Caki2 (cell line): ENCODE data around the gene BRD7. TPM values are rescaled to one million over a fixed set of nuclear protein-coding genes. Genes with fewer than 3 reads are reported as not detected.

Experiments
- DNase-seq: peaks from one replicate; pipeline ENCODE4 v3.0.0-alpha.2; 2015; ENCODE audit warnings: low read depth
- in situ Hi-C: cut with HindIII; loops from 2 replicates; pipeline ENCODE4 v1.10.0; 2016; ENCODE audit warnings: low sequenced_read_pairs, low pct_unique_long_range_greater_than_20kb, mixed read lengths
- total RNA-seq: library from RNA; depleted of rRNA; stranded (reverse); fragments of >200 nt; shearing (Covaris generic); gene quantifications from 2 replicates; pipeline ENCODE4 v1.2.3, GENCODE V29; 2014; ENCODE audit warnings: low replicate concordance; rRNA removed

The BRD7 gene
- total RNA-seq, 1 experiment from 2014 or later, result 37.9 TPM

DNA sequence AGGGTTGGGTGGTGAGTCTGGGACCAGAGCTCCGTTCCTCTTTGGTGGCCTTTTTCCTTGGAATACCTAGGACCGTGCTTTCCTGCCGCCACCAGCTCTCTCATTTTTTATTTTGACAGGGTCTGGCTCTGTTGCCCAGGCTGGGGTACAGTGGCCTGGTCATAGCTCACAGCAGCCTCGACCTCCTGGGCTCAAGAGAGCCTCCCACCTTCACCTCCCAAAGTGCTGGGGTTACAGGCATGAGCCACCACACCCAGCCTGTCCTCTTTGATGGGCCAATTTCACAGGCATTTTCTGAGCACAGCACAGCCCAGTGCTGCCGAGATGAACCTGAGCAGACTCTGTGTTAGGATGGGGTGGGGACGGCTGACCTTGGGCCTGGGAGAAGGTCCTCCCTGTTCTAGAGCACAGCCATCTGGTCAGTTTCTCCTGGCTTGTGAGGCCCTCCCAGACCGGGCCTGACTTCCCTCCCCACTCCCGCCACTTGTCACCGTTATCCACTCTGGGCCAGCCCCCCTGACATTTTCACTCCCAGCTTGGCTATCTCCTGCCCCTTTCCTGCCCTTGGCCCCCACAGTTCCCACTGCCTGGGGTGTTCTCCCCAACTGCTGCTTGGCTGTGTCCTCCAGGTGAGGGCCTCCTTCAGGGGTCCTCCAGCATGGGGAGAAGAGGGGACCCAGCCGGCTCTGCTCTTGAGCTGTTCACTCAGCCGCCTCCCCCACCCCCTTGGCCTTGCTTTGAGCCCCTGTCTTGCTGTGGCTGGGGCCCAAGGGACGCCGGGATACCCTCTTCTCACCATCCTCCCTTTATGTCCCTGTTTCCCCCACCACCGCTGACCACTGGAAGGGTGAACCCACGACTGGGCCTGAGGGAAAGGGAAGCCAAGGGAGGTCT, 97.4 kb downstream of the BRD7 start:
- DNase-seq, result no peak
- in situ Hi-C loops, result no loop called here

DNA sequence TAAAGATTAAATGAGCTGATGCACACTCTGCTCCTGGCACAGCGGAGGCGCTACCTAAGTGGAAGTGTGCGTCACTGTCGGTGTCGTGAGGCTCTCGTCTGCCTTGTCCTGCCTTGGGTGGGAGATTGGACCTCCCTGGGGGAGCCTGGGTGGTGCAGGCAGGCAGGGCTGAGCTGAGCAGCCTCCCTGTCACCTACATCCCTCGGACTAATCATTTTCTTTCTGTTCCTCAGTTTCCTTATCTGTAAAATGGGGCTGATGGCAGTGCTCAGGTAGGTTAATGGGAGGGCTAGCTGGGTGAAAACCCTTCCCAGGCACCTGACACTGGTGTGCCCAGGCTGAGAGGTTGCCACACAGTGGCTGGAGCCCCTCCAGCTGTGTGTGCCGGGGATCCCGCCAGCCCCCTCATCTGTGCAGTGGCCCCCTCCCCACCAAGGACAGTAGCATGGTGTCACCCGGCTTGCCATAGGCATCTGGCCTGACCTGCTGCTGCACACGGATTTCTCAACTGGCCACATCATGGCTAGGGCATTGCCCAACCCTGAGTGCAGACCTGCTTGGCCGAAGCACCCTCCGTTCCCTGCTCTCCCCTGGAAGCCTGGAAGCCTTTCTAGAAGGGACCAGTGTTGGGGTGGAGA, 98.2 kb downstream of the BRD7 start:
- in situ Hi-C loops, result no loop called here
- DNase-seq, result no peak

DNA sequence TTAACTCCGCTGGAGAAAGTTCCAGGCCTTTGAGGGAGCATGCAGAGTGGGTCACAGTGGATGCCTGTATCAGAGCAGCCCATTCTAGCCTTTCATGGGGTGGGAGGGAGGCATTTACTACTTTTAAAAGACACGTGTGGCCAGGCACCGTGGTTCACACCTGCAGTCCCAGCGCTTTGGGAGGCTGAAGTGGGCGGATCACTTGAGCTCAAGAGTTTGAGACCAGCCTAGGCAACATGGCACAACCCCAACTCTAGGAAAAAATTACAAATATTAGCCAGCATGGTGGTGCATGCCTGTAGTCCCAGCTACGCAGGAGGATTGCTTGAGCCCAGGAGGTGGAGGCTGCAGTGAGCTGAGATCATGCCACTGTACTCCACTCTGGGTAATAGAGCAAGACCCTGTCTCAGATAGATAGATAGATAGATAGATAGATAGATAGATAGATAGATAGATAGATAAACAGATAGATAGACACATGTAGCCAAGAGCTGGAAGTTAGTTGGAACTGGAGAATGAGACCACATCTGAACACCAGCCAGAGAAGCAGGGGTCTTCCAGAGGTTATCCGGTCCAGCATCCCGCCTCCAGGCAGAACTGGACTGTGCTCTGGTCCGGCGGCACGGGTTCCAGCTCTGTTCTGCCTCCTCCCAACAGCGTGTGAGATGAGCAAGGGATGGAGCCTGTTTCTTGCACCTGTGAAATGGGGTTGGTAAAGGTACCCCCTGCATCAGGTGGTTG, 98.8 kb downstream of the BRD7 start:
- in situ Hi-C loops, result no loop called here
- no peak for DNase-seq

DNA sequence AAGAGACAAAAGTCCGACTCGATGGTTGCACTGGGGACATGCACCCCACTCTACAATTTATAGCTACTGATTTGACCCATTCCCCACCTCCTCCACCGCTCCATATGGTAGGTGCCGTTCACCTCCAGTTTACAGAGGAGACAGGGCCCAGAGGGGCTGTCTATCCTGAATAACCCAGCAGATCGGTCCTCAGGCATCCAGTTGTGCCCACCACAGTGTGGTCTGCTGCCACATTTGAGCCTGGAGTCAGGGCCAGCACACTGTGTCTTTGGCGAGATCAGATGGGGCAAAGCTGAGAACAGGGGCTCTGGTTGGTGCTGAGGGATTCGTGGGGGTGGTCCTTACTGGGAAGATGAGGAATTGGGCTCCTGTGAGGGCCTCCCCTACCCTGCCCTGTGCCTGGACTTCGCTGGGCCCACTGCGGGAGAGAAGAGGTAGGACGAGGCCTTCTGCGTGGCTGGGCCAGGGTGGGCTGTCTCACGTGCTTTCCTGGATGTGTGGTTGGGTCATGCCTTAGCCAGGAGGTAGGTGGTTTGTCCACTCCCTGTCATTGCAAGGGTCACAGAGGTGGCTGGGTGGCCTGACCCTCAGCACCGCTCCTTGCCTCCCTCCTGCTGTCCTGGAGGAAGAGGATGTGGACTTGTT, 99.6 kb downstream of the BRD7 start:
- no peak for DNase-seq
- in situ Hi-C loops, result no loop called here

DNA sequence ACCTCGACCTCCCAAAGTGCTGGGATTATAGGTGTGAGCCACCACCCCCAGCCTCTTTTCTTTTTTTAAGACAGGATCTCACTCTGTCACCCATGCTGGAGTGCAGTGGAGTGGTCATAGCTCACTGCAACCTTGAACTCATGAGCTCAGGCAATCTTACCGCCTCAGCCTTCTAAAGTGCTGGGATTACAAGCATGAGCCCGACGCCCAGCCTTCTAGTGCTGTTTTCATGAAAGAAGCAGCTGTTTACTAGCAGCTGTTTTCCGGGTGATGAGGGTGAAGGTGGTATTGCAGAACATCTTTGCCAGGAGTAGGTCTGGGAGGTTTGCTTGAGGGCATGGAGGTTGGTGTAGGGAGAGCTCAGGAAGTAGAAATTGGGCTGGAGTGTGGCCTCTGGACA, 100.4 kb downstream of the BRD7 start:
- in situ Hi-C loops, result no loop called here
- no peak for DNase-seq

DNA sequence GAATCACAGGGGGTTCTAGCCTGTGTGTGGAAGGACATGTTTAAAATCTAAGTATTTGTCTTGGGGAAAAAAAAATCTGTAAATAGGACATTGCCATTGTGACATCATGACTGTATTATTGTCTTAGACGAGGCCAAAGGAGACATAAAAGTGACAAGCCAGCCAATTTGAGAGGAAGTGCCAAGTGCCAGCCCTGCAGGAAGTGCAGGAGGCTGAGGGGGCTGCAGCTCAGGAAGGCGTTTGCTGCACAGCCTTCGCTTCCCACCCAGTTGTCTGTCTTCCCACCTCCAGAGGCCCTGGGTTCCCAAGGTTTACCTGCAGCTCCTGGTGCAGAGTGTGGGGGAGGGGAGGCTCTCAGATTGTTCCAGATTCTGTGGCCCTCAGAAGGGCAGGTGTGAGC, 101.1 kb downstream of the BRD7 start:
- in situ Hi-C loops, result no loop called here
- DNase-seq, result no peak

DNA sequence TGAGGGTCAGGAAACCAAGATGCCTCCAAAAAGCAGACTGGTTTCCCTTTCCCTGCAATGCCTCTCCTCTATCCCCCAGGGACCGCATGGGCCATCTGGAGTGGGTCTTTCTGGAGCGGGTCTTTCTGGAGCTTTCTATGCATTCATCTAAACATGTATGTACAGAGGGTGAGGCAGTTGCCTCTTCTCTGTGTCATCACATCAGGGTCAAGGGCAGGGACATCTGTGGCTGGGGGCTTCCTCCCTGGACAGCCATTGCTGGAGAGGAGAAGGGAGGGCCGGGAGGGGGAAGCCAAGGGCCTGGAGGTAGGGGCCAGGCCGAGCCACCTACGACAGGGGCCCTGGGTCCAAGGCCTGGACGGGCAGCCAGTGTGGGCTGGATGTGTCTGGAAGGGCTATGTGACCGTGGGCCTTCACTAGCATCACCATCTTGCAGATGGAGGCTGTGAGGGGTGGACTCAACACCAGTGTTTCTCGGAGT, 101.6 kb downstream of the BRD7 start:
- DNase-seq, result no peak
- in situ Hi-C loops, result no loop called here

DNA sequence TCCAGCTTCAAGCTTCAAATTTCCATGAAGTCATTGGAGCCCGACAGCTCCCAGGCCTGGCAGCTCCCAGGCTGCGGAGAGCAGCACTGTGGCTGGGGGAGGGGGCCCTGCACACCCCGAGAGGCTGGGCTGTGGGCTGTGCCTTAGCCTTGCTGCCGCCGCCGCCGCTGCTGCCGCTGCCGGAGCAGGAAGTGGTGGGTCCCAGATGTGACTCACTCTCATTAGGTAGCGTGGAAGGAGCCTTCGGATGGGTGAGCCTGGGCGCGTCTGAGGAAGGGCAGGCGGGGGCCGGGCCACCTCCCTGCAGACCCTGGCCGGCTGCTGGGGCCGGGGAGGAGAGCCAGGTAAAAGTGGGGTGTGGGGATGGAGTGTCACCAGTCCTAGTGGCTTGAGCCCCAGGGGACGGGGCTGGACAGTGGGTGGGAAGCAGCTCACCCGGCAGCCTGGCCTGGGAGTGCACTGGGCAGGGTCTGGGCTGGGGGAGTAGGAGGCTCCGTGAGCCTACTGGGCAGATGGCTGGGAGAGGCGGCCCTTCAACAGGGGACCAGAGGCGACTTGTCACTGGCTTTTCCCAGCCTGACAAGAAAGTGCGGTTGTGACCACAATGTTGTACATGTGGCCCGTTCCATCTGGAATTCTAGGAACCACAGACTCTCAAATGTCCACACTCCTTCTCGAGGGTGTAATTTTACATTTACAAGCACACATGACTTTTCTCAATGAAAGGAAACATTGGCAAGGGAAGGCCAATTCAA, 102.3 kb downstream of the BRD7 start, which contains the start of gene ADCY7:
TSS of gene ADCY7 (plus strand) at position 215 of the 755 bp plus-strand sequence. CDS start 21,629 bp downstream, outside the sequence.
- in situ Hi-C loops, result no loop called here

More for the DNA sequence above, 102.3 kb downstream of the BRD7 start, which contains the start of gene ADCY7:
- DNase-seq, result peak; percentile 76

Other genes starting within 250 kb of the BRD7 start
- 3.3 and 4.2 TPM in 2 replicates for gene TENT4B, start 215.7 kb downstream of the BRD7 start, total RNA-seq
- gene ADCY7, start 102.4 kb downstream of the BRD7 start, total RNA-seq, result 13.3 and 30.2 TPM in 2 replicates
- gene NKD1, start 179.4 kb upstream of the BRD7 start, total RNA-seq, result under 0.01 TPM in 1 of 2 replicates, not detected in the other